Measurements from ENCODE around the gene MEGF10. TPM values are rescaled to one million over a fixed set of nuclear protein-coding genes. Genes with fewer than 3 reads are reported as not detected.

Gene MEGF10
- total RNA-seq, 1 experiment from 2014 or later = not detected

- H2AFZ ChIP-seq = no peak overlapping the region
- no peaks in the 10 kb centered on the region for H3F3A ChIP-seq (ENCODE audit: insufficient read depth, low read depth)
- intact Hi-C loops (cut with micrococcal nuclease; ENCODE audit: unreplicated experiment) = no loop called here
- no peak overlapping the region for H3K27ac ChIP-seq
- no peaks in the 10 kb centered on the region for H3K27me3 ChIP-seq (ENCODE audit: insufficient read depth, low read depth)
- H3K4me3 ChIP-seq = no peak overlapping the region
- no peaks in the 10 kb centered on the region for H3K36me3 ChIP-seq (ENCODE audit: low read depth)
- BruUV-seq (replicated peaks) = no TSS peak
- POLR2A ChIA-PET (ENCODE audit: unreplicated experiment) = no interaction called here
- H3K4me1 ChIP-seq (replicated peaks; ENCODE audit: insufficient read depth) = no peaks in the 10 kb centered on the region
- no peaks in the 10 kb centered on the region for H3K9me2 ChIP-seq (ENCODE audit: insufficient read depth)
- no peaks in the 10 kb centered on the region for H3K79me2 ChIP-seq (ENCODE audit: low read depth)
- CTCF ChIA-PET = no interaction called here
- DNase-seq = no peak
- no peak for TF ChIP-seq EZH2 (IDR thresholded peaks at IDR 0.05; ENCODE audit: low read depth)
- TF ChIP-seq CTCF (conservative IDR thresholded peaks at IDR 0.05) = peak; percentile 53
- H4K20me1 ChIP-seq (ENCODE audit: insufficient read depth) = no peaks in the 10 kb centered on the region
- H3K9me3 ChIP-seq (ENCODE audit: insufficient read depth, low read depth) = no peaks in the 10 kb centered on the region
- no peak overlapping the region for H3K4me2 ChIP-seq
Measured at GRCh38 chr5:127373858-127374491, 83.4 kb downstream of the MEGF10 start.

GRCh38 chr5:127375124-127375523 lies 84.5 kb downstream of the MEGF10 start:
- no peaks in the 10 kb centered on the region for H3K9me2 ChIP-seq (ENCODE audit: insufficient read depth)
- no peak overlapping the region for H3K4me2 ChIP-seq
- no peak overlapping the region for H3K4me3 ChIP-seq
- CTCF ChIA-PET = no interaction called here
- POLR2A ChIA-PET (ENCODE audit: unreplicated experiment) = no interaction called here
- H3K36me3 ChIP-seq (ENCODE audit: low read depth) = no peaks in the 10 kb centered on the region
- intact Hi-C loops (cut with micrococcal nuclease; ENCODE audit: unreplicated experiment) = no loop called here
- BruUV-seq (replicated peaks) = no TSS peak
- no peak for DNase-seq
- TF ChIP-seq EZH2 (IDR thresholded peaks at IDR 0.05; ENCODE audit: low read depth) (no peak), CTCF (conservative IDR thresholded peaks at IDR 0.05) (no peak)
- H3K4me1 ChIP-seq (replicated peaks; ENCODE audit: insufficient read depth) = no peaks in the 10 kb centered on the region
- no peaks in the 10 kb centered on the region for H3K9me3 ChIP-seq (ENCODE audit: insufficient read depth, low read depth)
- no peaks in the 10 kb centered on the region for H3K79me2 ChIP-seq (ENCODE audit: low read depth)
- no peak overlapping the region for H3K27ac ChIP-seq
- H3K27me3 ChIP-seq (ENCODE audit: insufficient read depth, low read depth) = no peaks in the 10 kb centered on the region
- no peak overlapping the region for H2AFZ ChIP-seq
- H3F3A ChIP-seq (ENCODE audit: insufficient read depth, low read depth) = no peaks in the 10 kb centered on the region
- H4K20me1 ChIP-seq (ENCODE audit: insufficient read depth) = no peaks in the 10 kb centered on the region

- no peaks in the 10 kb centered on the region for H3F3A ChIP-seq (ENCODE audit: insufficient read depth, low read depth)
- ChIA-PET CTCF (no interaction called here), POLR2A (ENCODE audit: unreplicated experiment) (no interaction called here)
- H4K20me1 ChIP-seq (ENCODE audit: insufficient read depth) = no peaks in the 10 kb centered on the region
- no TSS peak for BruUV-seq (replicated peaks)
- DNase-seq = no peak
- no peaks in the 10 kb centered on the region for H3K27me3 ChIP-seq (ENCODE audit: insufficient read depth, low read depth)
- H2AFZ ChIP-seq = no peak overlapping the region
- H3K4me2 ChIP-seq = no peak overlapping the region
- no peaks in the 10 kb centered on the region for H3K9me3 ChIP-seq (ENCODE audit: insufficient read depth, low read depth)
- H3K4me3 ChIP-seq = no peak overlapping the region
- intact Hi-C loops (cut with micrococcal nuclease; ENCODE audit: unreplicated experiment) = no loop called here
- H3K4me1 ChIP-seq (replicated peaks; ENCODE audit: insufficient read depth) = no peaks in the 10 kb centered on the region
- TF ChIP-seq EZH2 (IDR thresholded peaks at IDR 0.05; ENCODE audit: low read depth) (no peak), CTCF (conservative IDR thresholded peaks at IDR 0.05) (no peak)
- no peaks in the 10 kb centered on the region for H3K9me2 ChIP-seq (ENCODE audit: insufficient read depth)
- no peaks in the 10 kb centered on the region for H3K36me3 ChIP-seq (ENCODE audit: low read depth)
- H3K27ac ChIP-seq = no peak overlapping the region
- H3K79me2 ChIP-seq (ENCODE audit: low read depth) = no peaks in the 10 kb centered on the region
Measured at GRCh38 chr5:127375544-127376091, 85.0 kb downstream of the MEGF10 start.

All from PC-9 (cell line).